GM18873 (cell line): ENCODE measurements around the gene ANKRD55.
"Not testable (repeated sequence)": the region's sequence is repeated elsewhere in the genome, so short reads cannot be mapped to it uniquely, and the experiment has no call there.

Experiments
- ATAC-seq: cut with Tn5 transposase; IDR thresholded peaks from one replicate; pipeline ENCODE4 v1.9.1; 2021; ENCODE audit warnings: mild to moderate bottlenecking, moderate library complexity, moderate number of reproducible peaks; ENCODE audit not compliant: unreplicated experiment, low FRiP score

Gene ANKRD55

DNA sequence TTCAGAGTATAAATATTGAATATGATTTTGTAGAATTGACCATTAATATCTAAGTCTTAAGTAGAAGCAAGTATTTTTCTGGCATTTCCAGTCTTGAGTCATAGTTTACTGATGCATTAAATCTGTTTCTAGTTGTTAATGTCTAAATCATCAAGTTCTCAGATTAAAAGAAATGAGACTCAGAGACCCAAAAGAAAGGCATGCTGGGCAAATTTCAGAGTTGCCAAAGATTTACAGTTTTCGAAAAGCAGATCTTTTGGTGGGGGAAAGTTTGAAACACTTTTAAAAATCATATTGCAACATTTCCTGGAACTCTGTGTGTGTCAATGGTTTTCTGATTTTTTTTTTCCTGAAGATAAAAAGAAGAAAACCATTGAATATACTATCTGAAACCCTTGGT, 60.9 kb downstream of the ANKRD55 start:
- no peak for ATAC-seq

GRCh38 chr5:56170557-56170956, 62.6 kb downstream of the ANKRD55 start:
- ATAC-seq: no peak

GRCh38 chr5:56169949-56170348, 63.2 kb downstream of the ANKRD55 start:
- ATAC-seq: no peak

GRCh38 chr5:56169281-56169680, 63.8 kb downstream of the ANKRD55 start:
- no peak for ATAC-seq

- ATAC-seq: no peak
Observed at GRCh38 chr5:56168066-56168478, 65.1 kb downstream of the ANKRD55 start.

DNA sequence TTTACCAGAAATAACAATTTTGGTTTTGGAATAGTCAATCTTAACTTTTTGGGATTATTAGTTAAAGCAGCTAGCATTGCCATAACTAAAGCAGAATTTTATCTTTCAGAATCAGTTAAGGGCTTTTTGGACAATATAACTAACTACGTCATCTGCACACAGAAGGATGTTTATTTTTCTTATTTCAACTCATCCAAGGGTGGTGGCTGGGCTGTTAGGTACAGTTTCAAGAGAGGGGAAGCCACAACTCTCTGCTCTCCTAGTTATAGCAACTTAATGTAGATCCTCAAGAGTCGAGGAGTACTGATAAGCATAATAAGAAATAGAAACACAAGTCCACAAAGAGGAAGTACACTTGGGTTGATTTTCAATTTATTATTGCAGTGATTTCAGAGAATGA, 65.6 kb downstream of the ANKRD55 start:
- no peak for ATAC-seq

- ATAC-seq: no peak
Observed at GRCh38 chr5:56166671-56167385, 66.3 kb downstream of the ANKRD55 start.

DNA sequence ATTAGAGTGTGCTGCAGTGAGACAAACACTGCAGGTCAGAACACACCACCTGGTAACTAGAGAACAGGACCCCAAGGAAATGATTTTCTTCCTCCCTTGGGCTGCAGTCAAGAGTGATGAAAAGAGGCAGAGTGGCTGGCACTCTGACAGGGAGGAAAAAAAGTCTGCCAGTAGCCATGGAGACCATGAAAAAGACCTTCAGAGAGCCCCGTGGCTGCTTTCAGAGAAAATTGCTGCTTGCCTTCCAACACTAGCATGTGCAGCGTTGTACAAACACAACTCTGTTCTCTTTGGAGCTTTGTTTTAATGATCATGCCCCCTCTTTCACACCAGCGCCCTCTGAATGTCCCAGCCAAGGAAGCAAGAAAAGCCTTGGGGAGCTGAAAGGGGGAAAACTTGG, 68.8 kb downstream of the ANKRD55 start:
- no peak for ATAC-seq

GRCh38 chr5:56161927-56162326, 71.2 kb downstream of the ANKRD55 start:
- no peak for ATAC-seq

- no peak for ATAC-seq
Observed at GRCh38 chr5:56161439-56161823, 71.7 kb downstream of the ANKRD55 start.

DNA sequence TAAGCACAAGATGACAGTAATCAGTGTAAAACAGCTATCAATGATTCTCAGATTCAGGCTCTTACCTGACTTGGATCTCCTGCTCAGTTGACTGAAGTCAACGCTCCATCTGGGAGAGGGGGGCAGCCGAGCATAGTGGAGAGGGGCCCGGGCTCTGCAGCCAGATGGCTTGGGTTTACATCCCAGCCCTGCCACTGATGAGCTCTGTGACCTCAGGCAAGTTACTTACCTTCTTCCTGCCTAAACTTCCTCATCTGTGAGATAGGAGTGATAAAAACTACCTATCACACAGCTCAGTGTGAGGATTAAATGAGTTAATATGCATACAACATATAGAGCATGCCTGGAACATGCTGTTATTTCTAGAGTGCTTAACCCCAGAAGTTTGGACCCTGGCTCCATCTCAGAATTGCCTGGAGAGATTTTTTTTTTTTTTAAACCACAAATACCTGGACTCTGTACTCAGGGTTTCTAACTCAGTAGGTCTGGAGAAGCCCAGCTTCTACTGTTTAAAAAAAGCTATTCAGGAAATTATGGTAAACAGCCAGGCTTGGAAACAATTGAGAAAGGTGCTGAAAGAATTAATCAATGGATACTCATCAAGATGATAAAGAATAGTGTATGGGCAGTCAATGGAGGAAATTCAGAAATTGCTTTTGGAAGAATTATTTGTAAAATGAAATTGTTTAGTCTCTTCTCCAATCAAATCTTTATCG, 72.2 kb downstream of the ANKRD55 start:
- no peak for ATAC-seq

DNA sequence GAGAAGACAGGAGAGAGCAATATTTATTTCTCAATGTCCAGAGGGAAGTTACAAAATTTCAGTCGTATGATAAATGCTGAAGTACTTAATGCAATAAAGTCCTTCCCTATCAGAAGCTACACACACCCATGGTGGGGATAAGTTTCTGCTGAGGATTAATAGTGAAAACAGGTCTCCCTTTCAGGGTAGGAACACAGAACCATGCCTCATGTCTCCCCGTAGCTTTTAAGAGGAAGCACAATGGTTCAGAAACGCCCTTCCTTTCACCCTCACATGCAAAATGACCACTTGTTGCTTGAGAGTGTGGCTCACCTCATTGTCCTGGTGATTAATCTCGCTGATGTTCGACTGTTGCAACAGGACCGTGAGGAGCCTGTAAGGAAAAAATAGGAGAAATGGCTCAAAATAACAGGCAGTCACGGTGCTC, 73.6 kb downstream of the ANKRD55 start:
- ATAC-seq: no peak

DNA sequence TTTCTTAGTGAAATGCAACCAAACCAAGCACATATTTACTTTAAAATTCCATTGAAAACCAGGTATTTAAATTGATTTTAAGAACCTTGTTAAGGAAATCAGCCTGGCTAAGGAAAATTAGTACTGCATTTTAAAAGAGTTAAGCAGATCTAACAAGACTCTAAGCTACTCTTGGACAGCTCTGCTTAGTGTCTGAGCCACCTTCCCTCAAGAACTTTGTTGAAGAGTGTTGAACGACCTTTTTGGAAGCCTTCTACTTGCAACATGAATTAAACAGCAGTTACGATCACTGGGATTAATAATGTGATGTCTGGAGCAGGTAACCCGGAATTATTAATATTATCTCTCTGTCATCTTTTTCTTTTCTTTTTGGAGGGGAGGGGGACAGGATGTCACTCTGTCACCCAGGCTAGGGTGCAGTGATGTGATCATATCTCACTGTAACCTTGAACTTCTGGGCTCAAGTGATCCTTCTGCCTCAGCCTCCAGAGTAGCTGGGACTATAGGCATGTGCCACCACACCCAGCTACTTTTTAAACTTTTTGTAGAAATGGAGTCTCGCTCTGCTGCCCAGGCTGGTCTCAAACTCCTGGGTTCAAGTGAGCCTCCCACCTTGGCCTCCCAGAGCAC, 74.7 kb downstream of the ANKRD55 start:
- no peak for ATAC-seq

- not testable (repeated sequence) for ATAC-seq
Observed at GRCh38 chr5:56157191-56157621, 75.9 kb downstream of the ANKRD55 start.

GRCh38 chr5:56156585-56157190, 76.4 kb downstream of the ANKRD55 start:
- ATAC-seq: peak; percentile 68

GRCh38 chr5:56155992-56156584, 77.0 kb downstream of the ANKRD55 start:
- no peak for ATAC-seq

GRCh38 chr5:56154732-56155484, 78.2 kb downstream of the ANKRD55 start:
- no peak for ATAC-seq

DNA sequence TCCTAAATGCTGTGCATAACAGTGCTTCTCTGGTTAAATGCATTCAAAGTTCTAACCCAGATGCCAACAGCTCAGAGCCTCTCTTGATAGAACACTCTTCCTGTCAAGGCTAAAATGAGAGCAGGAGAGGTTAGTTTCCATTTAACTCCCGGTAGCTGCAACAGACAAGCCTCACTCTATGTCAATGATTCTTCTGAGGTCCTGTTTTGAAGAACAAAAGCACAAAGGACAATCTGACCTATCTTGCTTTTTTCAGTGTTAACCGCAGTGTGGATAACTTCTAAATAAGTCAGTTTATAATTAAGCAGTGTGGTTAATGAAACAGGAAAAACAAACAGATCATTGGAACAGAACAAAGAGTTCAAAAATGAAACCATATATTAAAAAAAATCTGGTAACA, 80.7 kb downstream of the ANKRD55 start:
- ATAC-seq: no peak

DNA sequence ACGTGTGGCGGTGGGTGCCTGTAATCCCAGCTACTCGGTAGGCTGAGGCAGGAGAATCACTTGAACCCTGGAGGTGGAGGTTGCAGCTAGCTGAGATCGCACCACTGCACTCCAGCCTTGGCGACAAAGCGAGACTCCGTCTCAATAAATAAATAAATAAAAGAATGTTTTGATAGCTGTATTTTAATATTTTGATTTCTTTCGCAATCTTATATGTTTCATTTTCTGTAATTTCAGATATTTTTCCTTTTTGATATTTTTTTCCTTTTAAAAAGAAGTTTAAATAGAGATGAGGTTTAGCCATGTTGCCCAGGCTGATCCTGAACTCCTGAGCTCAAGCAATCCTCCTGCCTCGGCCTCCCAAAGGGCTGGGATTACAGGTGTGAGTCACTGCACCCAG, 82.4 kb downstream of the ANKRD55 start:
- not testable (repeated sequence) for ATAC-seq

DNA sequence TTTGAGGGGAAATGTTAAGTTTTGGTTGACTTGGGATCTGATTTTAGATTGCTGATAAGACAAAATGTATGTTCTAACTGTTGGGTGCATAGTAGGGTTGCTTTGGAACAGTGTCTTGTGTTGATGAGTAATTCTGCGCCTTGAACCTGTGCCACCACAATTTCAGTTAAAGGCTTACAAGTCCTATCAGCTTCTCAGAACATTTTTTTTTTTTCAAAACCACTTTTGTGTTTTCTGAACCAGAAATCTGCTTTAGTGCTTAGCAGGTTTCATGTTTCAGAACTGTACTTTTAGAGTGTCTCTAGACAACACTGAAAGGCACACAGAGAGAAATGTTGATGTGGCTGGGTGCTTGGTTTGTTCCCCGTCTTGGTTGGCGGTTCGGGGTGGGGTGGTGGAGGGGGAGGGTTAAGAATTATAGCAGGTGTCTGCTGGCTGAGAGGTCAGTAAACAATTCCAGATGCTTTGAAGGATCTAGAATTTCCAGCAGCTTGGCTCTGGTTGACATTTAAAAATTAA, 84.6 kb downstream of the ANKRD55 start:
- peak; percentile 81 for ATAC-seq
